HepG2 (cell line): ENCODE measurements around the gene MAP3K1. TPM values are rescaled to one million over a fixed set of nuclear protein-coding genes. Genes with fewer than 3 reads are reported as not detected.

Experiments used
- ATAC-seq: fragments of 200-7000 bp; cut with Tn5 transposase; 3 replicates; pipeline ENCODE4 v1.9.1; 2020; ENCODE audit warnings: mild to moderate bottlenecking, moderate library complexity
- BruUV-seq: library from RNA; stranded (reverse); fragments of 400-500 nt; replicated peaks from 2 replicates; lab custom pipeline; 2021; lab: Mats Ljungman, UMichigan
- CTCF ChIA-PET: fragments of 300-600 bp; formaldehyde crosslinking; extraction: SDS; loops from one replicate; lab custom pipeline; 2021; ENCODE audit warnings: low total read pairs, inconsistent platforms, low intra/inter-chr PET ratio; lab: Yijun Ruan, JAX
- POLR2A ChIA-PET: fragments of 350-600 bp; sonication (Branson Sonifier 250); formaldehyde crosslinking; loops from one replicate; lab custom pipeline; 2020; ENCODE audit warnings: antibody characterized with exemption, inconsistent platforms; lab: Yijun Ruan, JAX
- DNase-seq: peaks from one replicate; pipeline ENCODE4 v3.0.0-alpha.2; 2015; ENCODE audit warnings: low spot score
- FAIRE-seq: peaks from 3 replicates; lab custom pipeline; 2011; peaks lifted over from hg19 to GRCh38; lab: Jason Lieb, UNC
- H2AFZ ChIP-seq: one replicate; pipeline ENCODE4 v1.6.1; 2011; ENCODE audit warnings: low read length, inconsistent platforms
- H3K27ac ChIP-seq: fragments of 300-600 bp; 3 replicates; pipeline ENCODE4 v1.8.0; 2011; ENCODE audit warnings: mixed run types, mild to moderate bottlenecking, mixed read lengths, low read length, inconsistent platforms; ENCODE audit not compliant: insufficient read depth; ENCODE audit errors: extremely low read length
- H3K27me3 ChIP-seq, 2 experiments: fragments of 200-600 bp in 1 of 2; 2 replicates in 1 of 2; 3 replicates in 1 of 2; pipeline versions ENCODE4 v1.6.0 to v1.8.0; 2011; ENCODE audit warnings: low read length in 2 of 2, mild to moderate bottlenecking in 2 of 2, moderate library complexity in 2 of 2, inconsistent platforms in 1 of 2; ENCODE audit not compliant: insufficient read depth in 2 of 2, control insufficient read depth in 1 of 2
- H3K36me3 ChIP-seq, 2 experiments: fragments of 200-600 bp in 1 of 2; replicated peaks in 1 of 2; 2 replicates in 1 of 2; 3 replicates in 1 of 2; pipeline versions ENCODE4 v1.5.1 to v1.8.0; 2011; ENCODE audit warnings: low read length in 2 of 2, inconsistent platforms in 1 of 2; ENCODE audit not compliant: insufficient read depth in 2 of 2, control insufficient read depth in 1 of 2
- H3K4me1 ChIP-seq: 2 replicates; pipeline ENCODE4 v1.5.1; 2012; ENCODE audit warnings: low read length, inconsistent platforms; ENCODE audit not compliant: insufficient read depth
- H3K4me2 ChIP-seq: 2 replicates; pipeline ENCODE4 v1.6.0; 2011; ENCODE audit warnings: low read depth, low read length, inconsistent platforms
- H3K4me3 ChIP-seq, 3 experiments: fragments of 200-600 bp in 1 of 3; sonication (generic), shearing (Covaris generic) in 1 of 3; replicated peaks in 1 of 3; 2 replicates each; pipeline ENCODE4 v1.5.1; 2011 to 2016; ENCODE audit warnings: low read length in 3 of 3, inconsistent platforms in 2 of 3, low read depth in 2 of 3, mild to moderate bottlenecking in 2 of 3, control low read depth in 1 of 3, mixed read lengths in 1 of 3; ENCODE audit not compliant: insufficient read depth in 1 of 3
- H3K79me2 ChIP-seq: one replicate; pipeline ENCODE4 v1.6.1; 2011; ENCODE audit warnings: low read length, inconsistent platforms; ENCODE audit not compliant: insufficient read depth
- H3K9ac ChIP-seq: 2 replicates; pipeline ENCODE4 v1.6.0; 2011; ENCODE audit warnings: mild to moderate bottlenecking, low read depth, low read length, inconsistent platforms; ENCODE audit not compliant: insufficient read depth
- H3K9me3 ChIP-seq: 2 replicates; pipeline ENCODE4 v1.5.1; 2012; ENCODE audit warnings: mild to moderate bottlenecking, low read length
- H4K20me1 ChIP-seq: 2 replicates; pipeline ENCODE4 v1.6.0; 2011; ENCODE audit warnings: inconsistent platforms, mild to moderate bottlenecking, low read length, moderate library complexity; ENCODE audit not compliant: insufficient read depth
- ATRX ChIP-seq: sonication (generic); formaldehyde crosslinking; IDR thresholded peaks from 2 replicates; pipeline ENCODE4 v1.4.0; 2020; ENCODE audit warnings: missing genetic modification reagents, borderline replicate concordance
- BORCS8-MEF2B ChIP-seq: sonication (generic); formaldehyde crosslinking; IDR thresholded peaks from 2 replicates; pipeline ENCODE4 v1.8.0; 2022; ENCODE audit warnings: mild to moderate bottlenecking, missing genetic modification reagents
- EEA1 ChIP-seq: sonication (generic); formaldehyde crosslinking; IDR thresholded peaks from 2 replicates; pipeline ENCODE4 v1.5.1; 2020; ENCODE audit warnings: mild to moderate bottlenecking, missing genetic modification reagents, borderline replicate concordance
- FOXC1 ChIP-seq: sonication (generic); formaldehyde crosslinking; IDR thresholded peaks from 2 replicates; pipeline ENCODE4 v1.8.0; 2022; ENCODE audit warnings: mild to moderate bottlenecking, missing genetic modification reagents, borderline replicate concordance
- GATAD2A ChIP-seq: IDR thresholded peaks from 2 replicates; pipeline ENCODE4 v1.6.1; 2016
- JDP2 ChIP-seq: sonication (generic); formaldehyde crosslinking; IDR thresholded peaks from 2 replicates; pipeline ENCODE4 v1.8.1; 2022; ENCODE audit warnings: missing genetic modification reagents, borderline replicate concordance
- KAT7 ChIP-seq: IDR thresholded peaks from 2 replicates; pipeline ENCODE4 v1.6.1; 2018; ENCODE audit warnings: borderline replicate concordance, missing compliant biosample characterization
- RBM39 ChIP-seq: fragments of 200-400 bp; formaldehyde crosslinking; IDR thresholded peaks from one replicate; pipeline ENCODE4 v1.6.1; 2018; ENCODE audit warnings: antibody characterized with exemption, mild to moderate bottlenecking, low read depth, low read length; ENCODE audit not compliant: poor library complexity, severe bottlenecking
- SNAI1 ChIP-seq: sonication (generic); formaldehyde crosslinking; IDR thresholded peaks from 2 replicates; pipeline ENCODE4 v1.5.0; 2020; ENCODE audit warnings: mild to moderate bottlenecking, missing genetic modification reagents, borderline replicate concordance
- SPEN ChIP-seq: sonication (generic); formaldehyde crosslinking; IDR thresholded peaks from 2 replicates; pipeline ENCODE4 v1.5.1; 2020; ENCODE audit warnings: low read depth, mild to moderate bottlenecking, missing genetic modification reagents
- TOPORS ChIP-seq: sonication (generic); formaldehyde crosslinking; IDR thresholded peaks from 2 replicates; pipeline ENCODE4 v1.8.0; 2023; ENCODE audit warnings: mild to moderate bottlenecking, missing genetic modification reagents
- ZMAT3 ChIP-seq: sonication (generic); formaldehyde crosslinking; conservative IDR thresholded peaks from 2 replicates; pipeline ENCODE4 v1.7.0; 2021; ENCODE audit warnings: missing genetic modification reagents
- ZNF292 ChIP-seq: sonication (generic); formaldehyde crosslinking; IDR thresholded peaks from 2 replicates; pipeline ENCODE4 v1.8.1; 2022; ENCODE audit warnings: mild to moderate bottlenecking, low read depth, missing genetic modification reagents, borderline replicate concordance
- ZNF333 ChIP-seq: sonication (generic); formaldehyde crosslinking; IDR thresholded peaks from 2 replicates; pipeline ENCODE4 v1.4.0; 2020; ENCODE audit warnings: mild to moderate bottlenecking, missing genetic modification reagents, borderline replicate concordance
- WGBS: methylation state at CpG from one replicate; pipeline ENCODE4 v1.1.6; 2017; ENCODE audit warnings: low lambda C conversion rate; 5-methylcytosine and 5-hydroxymethylcytosine counted together
- in situ Hi-C: cut with HindIII; loops from 2 replicates; pipeline ENCODE4 v1.10.0; 2017; ENCODE audit warnings: low pct_unique_long_range_greater_than_20kb; ENCODE audit not compliant: extremely low pct_ligation_motif_present
- intact Hi-C: fragments of 100-400 bp; cut with micrococcal nuclease; formaldehyde crosslinking; loops from one replicate; pipeline ENCODE4 v1.10.0; 2022; ENCODE audit not compliant: unreplicated experiment
- polyA plus RNA-seq, 8 experiments: library from polyadenylated mRNA; depleted of rRNA in 3 of 8; stranded (reverse) in 7 of 8; unstranded in 1 of 8; fragments of >200 nt; fragmentation: Illumina TruSeq in 4 of 8; extraction: Trizol in 4 of 8; gene quantifications; 2 replicates each; pipeline versions ENCODE4 v1.2.1 to v1.2.3, GENCODE V29; 2011 to 2016; ENCODE audit warnings: low read depth in 4 of 8, missing spikeins in 1 of 8, mixed read lengths in 1 of 8; ENCODE audit not compliant: insufficient read depth in 1 of 8
- total RNA-seq, 5 experiments: library from RNA; depleted of rRNA; stranded (reverse); fragments of >200 nt; fragmentation: Illumina TruSeq; extraction: Trizol; gene quantifications; 2 replicates each; pipeline ENCODE4 v1.2.3, GENCODE V29; 2016; ENCODE audit warnings: low read depth in 1 of 5
- TF ChIP-seq, protein P1 (sequence below): sonication (generic); formaldehyde crosslinking; IDR thresholded peaks from 2 replicates; pipeline ENCODE4 v1.8.1; 2023; ENCODE audit warnings: mild to moderate bottlenecking, missing genetic modification reagents

The MAP3K1 gene
- total and polyA plus RNA-seq, 2 of the 13 experiments (the other 11 are each of a cell fraction or from before 2014, with no cell fraction given): 16.4 to 30.3 TPM

- H4K20me1 ChIP-seq: peaks cover 51% of the 10 kb centered on the region
- no peak overlapping the region for H3K4me2 ChIP-seq
- H3K79me2 ChIP-seq: peaks cover 98% of the 10 kb centered on the region
- ATAC-seq (no peak), DNase-seq (no peak)
- intact Hi-C loops: no loop called here
- H3K27ac ChIP-seq: no peak overlapping the region
- WGBS: 95% methylated on average over 6 of the region's 6 CpGs
- H3K9me3 ChIP-seq: no peaks in the 10 kb centered on the region
- H3K27me3 ChIP-seq: no peaks in the 10 kb centered on the region
- TF ChIP-seq ATRX: no peak
- no peak for TF ChIP-seq ZMAT3 (CRISPR knock-in tag)
- no peak for TF ChIP-seq BORCS8-MEF2B (CRISPR knock-in tag)
- TF ChIP-seq JDP2: no peak
- TF ChIP-seq SPEN (CRISPR knock-in tag): no peak
- TF ChIP-seq TOPORS: no peak
- TF ChIP-seq EEA1 (CRISPR knock-in tag): no peak
- TF ChIP-seq ZNF333: no peak
- TF ChIP-seq SNAI1: no peak
- no peak for TF ChIP-seq ZNF292 (CRISPR knock-in tag)
- no peak for TF ChIP-seq RBM39
- no peak for TF ChIP-seq KAT7 (CRISPR knock-in tag)
- TF ChIP-seq GATAD2A (CRISPR knock-in tag): no peak
- TF ChIP-seq, protein P1, sequence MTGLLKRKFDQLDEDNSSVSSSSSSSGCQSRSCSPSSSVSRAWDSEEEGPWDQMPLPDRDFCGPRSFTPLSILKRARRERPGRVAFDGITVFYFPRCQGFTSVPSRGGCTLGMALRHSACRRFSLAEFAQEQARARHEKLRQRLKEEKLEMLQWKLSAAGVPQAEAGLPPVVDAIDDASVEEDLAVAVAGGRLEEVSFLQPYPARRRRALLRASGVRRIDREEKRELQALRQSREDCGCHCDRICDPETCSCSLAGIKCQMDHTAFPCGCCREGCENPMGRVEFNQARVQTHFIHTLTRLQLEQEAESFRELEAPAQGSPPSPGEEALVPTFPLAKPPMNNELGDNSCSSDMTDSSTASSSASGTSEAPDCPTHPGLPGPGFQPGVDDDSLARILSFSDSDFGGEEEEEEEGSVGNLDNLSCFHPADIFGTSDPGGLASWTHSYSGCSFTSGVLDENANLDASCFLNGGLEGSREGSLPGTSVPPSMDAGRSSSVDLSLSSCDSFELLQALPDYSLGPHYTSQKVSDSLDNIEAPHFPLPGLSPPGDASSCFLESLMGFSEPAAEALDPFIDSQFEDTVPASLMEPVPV (CRISPR knock-in tag): no peak
- TF ChIP-seq FOXC1 (CRISPR knock-in tag): no peak
- TF ChIP-seq, all 625 proteins: peak for 0
- Histone ChIP-seq H3K36me3 (peaks cover 4 to 10% of the 10 kb centered on the region in 2 experiments; a peak in 3 of 5 replicates), H3K4me1 (peaks cover 87% of the 10 kb centered on the region), H3K4me3 (no peak overlapping the region), H3K9ac (no peak overlapping the region), H2AFZ (no peak overlapping the region)
- in situ Hi-C loops: no loop called here
- no TSS peak for BruUV-seq
- CTCF ChIA-PET: no interaction called here
- POLR2A ChIA-PET: no interaction called here
- no peak for FAIRE-seq
Measured at GRCh38 chr5:56822981-56823380, 7.6 kb downstream of the MAP3K1 start.
